SK-N-MC (cell line): ENCODE data around the gene KAZN.
A peak's percentile ranks its signal among the peaks of the same experiment; 100 is the strongest.

Experiments
- DNase-seq: peaks from one replicate; pipeline ENCODE4 v3.0.0-alpha.2; 2011; ENCODE audit warnings: low read depth, low spot score
- H3K27ac ChIP-seq: fragments of 200-600 bp; sonication (generic); 2 replicates; pipeline ENCODE4 v1.5.1; 2016; ENCODE audit warnings: mixed run types
- H3K36me3 ChIP-seq: fragments of 200-600 bp; sonication (generic); 2 replicates; pipeline ENCODE4 v1.6.1; 2017; ENCODE audit warnings: antibody characterized with exemption, low read length, mixed read lengths; ENCODE audit not compliant: insufficient read depth
- H3K4me3 ChIP-seq: fragments of 200-600 bp; sonication (generic); 2 replicates; pipeline ENCODE4 v1.5.1; 2016
- H3K9ac ChIP-seq: fragments of 200-600 bp; sonication (generic); 2 replicates; pipeline ENCODE4 v1.8.0; 2017; ENCODE audit warnings: mixed run types, mixed read lengths; ENCODE audit not compliant: insufficient read length
- H3K9me3 ChIP-seq: fragments of 200-600 bp; sonication (generic); 2 replicates; pipeline ENCODE4 v1.6.1; 2017; ENCODE audit warnings: low read depth, mild to moderate bottlenecking, antibody characterized with exemption, low read length, moderate library complexity, mixed read lengths
- EZH2 ChIP-seq: fragments of 200-600 bp; sonication (generic); IDR thresholded peaks from one replicate; pipeline ENCODE4 v1.6.1; 2017; ENCODE audit warnings: antibody characterized with exemption
- FOXP2 ChIP-seq: optimal IDR thresholded peaks from 2 replicates; pipeline ENCODE3; 2011; ENCODE audit warnings: mild to moderate bottlenecking, moderate library complexity; ENCODE audit not compliant: insufficient read depth; ENCODE audit errors: extremely low read length, control extremely low read depth
- POLR2AphosphoS5 ChIP-seq: IDR thresholded peaks from 2 replicates; pipeline ENCODE4 v1.6.1; 2012; ENCODE audit warnings: mild to moderate bottlenecking, low read depth, low read length, borderline replicate concordance

The KAZN gene

GRCh38 chr1:14723401-14723800, 124.9 kb downstream of the KAZN start:
- Histone ChIP-seq H3K9ac (no peak overlapping the region), H3K4me3 (no peak overlapping the region), H3K36me3 (no peaks in the 10 kb centered on the region), H3K27ac (no peak overlapping the region), H3K9me3 (no peaks in the 10 kb centered on the region)
- no peak for DNase-seq
- TF ChIP-seq FOXP2: no peak
- TF ChIP-seq POLR2AphosphoS5: no peak
- no peak for TF ChIP-seq EZH2

- DNase-seq: no peak
- Histone ChIP-seq H3K9me3 (no peaks in the 10 kb centered on the region), H3K9ac (no peak overlapping the region), H3K36me3 (no peaks in the 10 kb centered on the region), H3K27ac (no peak overlapping the region), H3K4me3 (no peak overlapping the region)
- TF ChIP-seq POLR2AphosphoS5 (no peak), FOXP2 (no peak), EZH2 (no peak)
Measured at GRCh38 chr1:14724246-14724645, 125.8 kb downstream of the KAZN start.

- no peak overlapping the region for H3K4me3 ChIP-seq
Measured at GRCh38 chr1:14724678-14725077, 126.2 kb downstream of the KAZN start.

GRCh38 chr1:14725238-14725637, 126.8 kb downstream of the KAZN start:
- H3K27ac ChIP-seq: no peak overlapping the region
- H3K36me3 ChIP-seq: no peaks in the 10 kb centered on the region
- TF ChIP-seq EZH2: no peak
- TF ChIP-seq POLR2AphosphoS5: no peak
- no peak for TF ChIP-seq FOXP2
- no peak overlapping the region for H3K9ac ChIP-seq
- DNase-seq: no peak
- no peak overlapping the region for H3K4me3 ChIP-seq
- H3K9me3 ChIP-seq: no peaks in the 10 kb centered on the region

More at GRCh38 chr1:14724678-14725077, 126.2 kb downstream of the KAZN start:
- Histone ChIP-seq H3K9ac (no peak overlapping the region), H3K36me3 (no peaks in the 10 kb centered on the region), H3K9me3 (no peaks in the 10 kb centered on the region), H3K27ac (no peak overlapping the region)
- TF ChIP-seq EZH2 (no peak), POLR2AphosphoS5 (no peak), FOXP2 (no peak)
- DNase-seq: no peak

GRCh38 chr1:14725695-14726094, 127.2 kb downstream of the KAZN start:
- no peaks in the 10 kb centered on the region for H3K36me3 ChIP-seq
- no peak overlapping the region for H3K9ac ChIP-seq
- no peak overlapping the region for H3K27ac ChIP-seq
- no peak for DNase-seq
- TF ChIP-seq FOXP2: no peak
- H3K4me3 ChIP-seq: no peak overlapping the region
- no peaks in the 10 kb centered on the region for H3K9me3 ChIP-seq

- Histone ChIP-seq H3K27ac (no peak overlapping the region), H3K9me3 (no peaks in the 10 kb centered on the region), H3K9ac (no peak overlapping the region), H3K4me3 (no peak overlapping the region), H3K36me3 (no peaks in the 10 kb centered on the region)
- DNase-seq: no peak
- TF ChIP-seq EZH2 (no peak), POLR2AphosphoS5 (no peak), FOXP2 (no peak)
Measured at GRCh38 chr1:14726606-14727005, 128.1 kb downstream of the KAZN start.

- no peak for DNase-seq
- H3K9ac ChIP-seq: no peak overlapping the region
- H3K27ac ChIP-seq: no peak overlapping the region
- H3K36me3 ChIP-seq: no peaks in the 10 kb centered on the region
- H3K9me3 ChIP-seq: no peaks in the 10 kb centered on the region
- TF ChIP-seq EZH2 (no peak), FOXP2 (no peak), POLR2AphosphoS5 (no peak)
- no peak overlapping the region for H3K4me3 ChIP-seq
Measured at GRCh38 chr1:14728516-14728915, 130.0 kb downstream of the KAZN start.

GRCh38 chr1:14732728-14733047, 134.2 kb downstream of the KAZN start:
- Histone ChIP-seq H3K27ac (no peak overlapping the region), H3K36me3 (no peaks in the 10 kb centered on the region), H3K9ac (no peak overlapping the region), H3K9me3 (no peaks in the 10 kb centered on the region), H3K4me3 (0 out of 2 replicates have a peak overlapping the region, but pooled peaks have one; percentile 1)
- TF ChIP-seq EZH2 (no peak), POLR2AphosphoS5 (no peak), FOXP2 (no peak)
- DNase-seq: no peak

- H3K4me3 ChIP-seq: peak overlapping the region; percentile 1; the same call in 1 of the 2 replicates
- TF ChIP-seq POLR2AphosphoS5 (no peak), FOXP2 (no peak), EZH2 (no peak)
- no peak overlapping the region for H3K9ac ChIP-seq
- no peak overlapping the region for H3K27ac ChIP-seq
- no peak for DNase-seq
- H3K36me3 ChIP-seq: no peaks in the 10 kb centered on the region
- no peaks in the 10 kb centered on the region for H3K9me3 ChIP-seq
Measured at GRCh38 chr1:14733048-14733778, 134.7 kb downstream of the KAZN start.
